ENCODE results near the gene SLC6A3.

DNA sequence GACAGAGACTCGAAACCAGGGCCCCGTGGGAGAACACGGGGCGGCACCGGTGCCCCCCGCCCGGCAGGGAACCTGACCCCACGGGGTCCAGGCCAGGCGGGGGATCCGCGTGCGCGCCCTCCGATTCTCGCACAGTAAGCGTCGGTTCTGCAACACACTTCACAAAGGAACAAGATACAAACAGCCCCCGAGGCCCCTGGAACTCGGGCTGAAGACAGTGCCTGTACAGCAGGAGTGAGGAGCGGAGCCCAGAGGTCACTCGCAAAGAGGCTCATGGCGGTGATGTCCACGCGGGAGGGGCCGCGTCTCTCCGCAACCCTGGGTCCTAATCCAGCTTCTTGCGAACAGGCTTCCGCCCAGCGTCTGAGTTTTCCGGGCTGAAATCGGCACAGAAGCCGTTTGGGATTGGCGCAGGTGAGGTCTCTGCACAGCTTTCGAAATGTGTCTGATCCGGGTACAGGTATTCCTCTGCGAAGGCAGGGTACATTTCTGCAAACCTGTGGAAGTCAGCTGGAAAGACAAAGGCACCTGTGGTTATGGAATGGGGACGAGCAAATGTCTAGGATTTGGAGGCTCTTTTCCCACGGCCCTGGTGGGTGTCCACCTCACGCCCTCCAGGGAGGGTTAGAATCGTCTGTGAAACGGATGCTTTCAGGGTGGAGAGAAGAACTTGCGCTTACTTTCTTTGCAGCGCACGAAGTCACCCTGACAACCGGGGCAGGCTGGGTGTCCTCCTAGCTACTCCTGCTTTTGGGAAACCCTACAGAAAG is 18.3 kb upstream of the SLC6A3 start:
- TF ChIP-seq, protein P1, sequence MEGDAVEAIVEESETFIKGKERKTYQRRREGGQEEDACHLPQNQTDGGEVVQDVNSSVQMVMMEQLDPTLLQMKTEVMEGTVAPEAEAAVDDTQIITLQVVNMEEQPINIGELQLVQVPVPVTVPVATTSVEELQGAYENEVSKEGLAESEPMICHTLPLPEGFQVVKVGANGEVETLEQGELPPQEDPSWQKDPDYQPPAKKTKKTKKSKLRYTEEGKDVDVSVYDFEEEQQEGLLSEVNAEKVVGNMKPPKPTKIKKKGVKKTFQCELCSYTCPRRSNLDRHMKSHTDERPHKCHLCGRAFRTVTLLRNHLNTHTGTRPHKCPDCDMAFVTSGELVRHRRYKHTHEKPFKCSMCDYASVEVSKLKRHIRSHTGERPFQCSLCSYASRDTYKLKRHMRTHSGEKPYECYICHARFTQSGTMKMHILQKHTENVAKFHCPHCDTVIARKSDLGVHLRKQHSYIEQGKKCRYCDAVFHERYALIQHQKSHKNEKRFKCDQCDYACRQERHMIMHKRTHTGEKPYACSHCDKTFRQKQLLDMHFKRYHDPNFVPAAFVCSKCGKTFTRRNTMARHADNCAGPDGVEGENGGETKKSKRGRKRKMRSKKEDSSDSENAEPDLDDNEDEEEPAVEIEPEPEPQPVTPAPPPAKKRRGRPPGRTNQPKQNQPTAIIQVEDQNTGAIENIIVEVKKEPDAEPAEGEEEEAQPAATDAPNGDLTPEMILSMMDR (IDR thresholded peaks at IDR 0.05), result no peak
- no peak for TF ChIP-seq POLR2A (IDR thresholded peaks at IDR 0.05)

All from testis (tissue), 2 donors.